Skeletal muscle tissue (tissue), 4 donors: ENCODE results near the gene EGLN1. TPM values are rescaled to one million over a fixed set of nuclear protein-coding genes. Genes with fewer than 3 reads are reported as not detected.

Experiments used
- H3K27ac ChIP-seq: one replicate; pipeline ENCODE4 v1.7.0; 2013; ENCODE audit warnings: mild to moderate bottlenecking, low read depth, low read length, inconsistent platforms
- H3K27me3 ChIP-seq, 3 donors: one replicate each; pipeline ENCODE4 v1.7.0; 2013; ENCODE audit warnings: low read length in 3 of 3; ENCODE audit not compliant: control insufficient read depth in 3 of 3, insufficient read depth in 3 of 3
- H3K36me3 ChIP-seq, 3 donors: one replicate each; pipeline ENCODE4 v1.7.0; 2013; ENCODE audit warnings: low read length in 3 of 3; ENCODE audit not compliant: control insufficient read depth in 3 of 3, insufficient read depth in 3 of 3
- H3K4me1 ChIP-seq, 3 donors: one replicate each; pipeline ENCODE4 v1.7.0; 2013; ENCODE audit warnings: low read length in 3 of 3, mild to moderate bottlenecking in 3 of 3; ENCODE audit not compliant: control insufficient read depth in 3 of 3, insufficient read depth in 3 of 3
- H3K4me3 ChIP-seq, 3 donors: one replicate each; pipeline ENCODE4 v1.7.0; 2013; ENCODE audit warnings: low read length in 3 of 3
- H3K9ac ChIP-seq, 3 donors: one replicate each; pipeline ENCODE4 v1.7.0; 2013; ENCODE audit warnings: low read length in 3 of 3, mild to moderate bottlenecking in 3 of 3, moderate library complexity in 2 of 3, low read depth in 1 of 3
- H3K9me3 ChIP-seq, 3 donors: one replicate each; pipeline ENCODE4 v1.7.0; 2013; ENCODE audit warnings: low read length in 3 of 3; ENCODE audit not compliant: control insufficient read depth in 3 of 3
- total RNA-seq: library from RNA; depleted of rRNA; stranded (reverse); fragments of >200 nt; gene quantifications from one replicate; pipeline ENCODE4 v1.2.3, GENCODE V29; 2014
- donor health status: Osteomylitis.

EGLN1 gene
- total RNA-seq, 1 donor from 2014 or later = 55.3 TPM

GRCh38 chr1:231390071-231390470 lies 32.0 kb downstream of the EGLN1 start:
- Histone ChIP-seq H3K9me3 (no peaks in the 10 kb centered on the region), H3K27me3 (no peaks in the 10 kb centered on the region), H3K36me3 (peaks cover 0 to 2% (median 0%) of the 10 kb centered on the region in 3 donors), H3K4me3 (no peak overlapping the region), H3K27ac (no peak overlapping the region), H3K9ac (no peak overlapping the region), H3K4me1 (peaks cover 6 to 26% (median 20%) of the 10 kb centered on the region in 3 donors)

- Histone ChIP-seq H3K27me3 (no peaks in the 10 kb centered on the region), H3K36me3 (peaks cover 0 to 2% (median 0%) of the 10 kb centered on the region in 3 donors), H3K4me3 (no peak overlapping the region), H3K9me3 (no peaks in the 10 kb centered on the region), H3K9ac (no peak overlapping the region), H3K4me1 (peaks cover 15 to 38% (median 36%) of the 10 kb centered on the region in 3 donors), H3K27ac (no peak overlapping the region)
Observed at GRCh38 chr1:231387770-231388669, 34.1 kb downstream of the EGLN1 start.

GRCh38 chr1:231386466-231386865 lies 35.6 kb downstream of the EGLN1 start:
- peaks cover 25 to 47% (median 47%) of the 10 kb centered on the region in 3 donors for H3K4me1 ChIP-seq
- no peak overlapping the region for H3K27ac ChIP-seq
- peaks cover 0 to 2% (median 0%) of the 10 kb centered on the region in 3 donors for H3K36me3 ChIP-seq
- H3K9me3 ChIP-seq = no peaks in the 10 kb centered on the region
- H3K27me3 ChIP-seq = no peaks in the 10 kb centered on the region
- no peak overlapping the region for H3K4me3 ChIP-seq
- H3K9ac ChIP-seq = no peak overlapping the region

- H3K27ac ChIP-seq = no peak overlapping the region
- peaks cover 25 to 47% (median 47%) of the 10 kb centered on the region in 3 donors for H3K4me1 ChIP-seq
- no peaks in the 10 kb centered on the region for H3K27me3 ChIP-seq
- H3K9ac ChIP-seq = no peak overlapping the region
- H3K4me3 ChIP-seq = no peak overlapping the region
- no peaks in the 10 kb centered on the region for H3K9me3 ChIP-seq
- H3K36me3 ChIP-seq = peaks cover 0 to under 1% (median 0%) of the 10 kb centered on the region in 3 donors
Observed at GRCh38 chr1:231385416-231385748, 36.7 kb downstream of the EGLN1 start.

GRCh38 chr1:231384696-231385415 lies 37.2 kb downstream of the EGLN1 start:
- no peak overlapping the region for H3K27ac ChIP-seq

GRCh38 chr1:231383159-231383860 lies 38.8 kb downstream of the EGLN1 start:
- peak overlapping the region; percentile 13 for H3K27ac ChIP-seq
- no peak overlapping the region for H3K9ac ChIP-seq
- peaks cover 25 to 56% (median 50%) of the 10 kb centered on the region in 3 donors for H3K4me1 ChIP-seq
- no peaks in the 10 kb centered on the region for H3K9me3 ChIP-seq
- H3K36me3 ChIP-seq = no peaks in the 10 kb centered on the region
- no peaks in the 10 kb centered on the region for H3K27me3 ChIP-seq
- H3K4me3 ChIP-seq = peak overlapping the region in 1 of 3 donors; percentile 33

More at GRCh38 chr1:231384696-231385415, 37.2 kb downstream of the EGLN1 start:
- H3K4me3 ChIP-seq = no peak overlapping the region
- no peak overlapping the region for H3K9ac ChIP-seq
- peaks cover 25 to 48% (median 44%) of the 10 kb centered on the region in 3 donors for H3K4me1 ChIP-seq
- no peaks in the 10 kb centered on the region for H3K36me3 ChIP-seq
- H3K27me3 ChIP-seq = no peaks in the 10 kb centered on the region
- H3K9me3 ChIP-seq = no peaks in the 10 kb centered on the region

- Histone ChIP-seq H3K27ac (peak overlapping the region; percentile 13), H3K4me1 (peaks cover 32 to 56% (median 54%) of the 10 kb centered on the region in 3 donors), H3K4me3 (no peak overlapping the region), H3K36me3 (no peaks in the 10 kb centered on the region), H3K27me3 (no peaks in the 10 kb centered on the region), H3K9me3 (no peaks in the 10 kb centered on the region), H3K9ac (no peak overlapping the region)
Observed at GRCh38 chr1:231382426-231382825, 39.7 kb downstream of the EGLN1 start.

- no peak overlapping the region for H3K27ac ChIP-seq
- peaks cover 39 to 61% (median 61%) of the 10 kb centered on the region in 3 donors for H3K4me1 ChIP-seq
Observed at GRCh38 chr1:231381729-231382128, 40.4 kb downstream of the EGLN1 start.

GRCh38 chr1:231376875-231377549 lies 45.1 kb downstream of the EGLN1 start:
- Histone ChIP-seq H3K9ac (no peak overlapping the region), H3K27ac (no peak overlapping the region), H3K27me3 (no peaks in the 10 kb centered on the region), H3K4me3 (no peak overlapping the region), H3K36me3 (peaks cover 0 to 2% (median 0%) of the 10 kb centered on the region in 3 donors), H3K9me3 (no peaks in the 10 kb centered on the region), H3K4me1 (peaks cover 21 to 29% (median 26%) of the 10 kb centered on the region in 3 donors)

More at GRCh38 chr1:231381729-231382128, 40.4 kb downstream of the EGLN1 start:
- H3K9ac ChIP-seq = no peak overlapping the region
- no peaks in the 10 kb centered on the region for H3K9me3 ChIP-seq
- H3K4me3 ChIP-seq = no peak overlapping the region
- no peaks in the 10 kb centered on the region for H3K36me3 ChIP-seq
- H3K27me3 ChIP-seq = no peaks in the 10 kb centered on the region
